GM12892 (cell line): ENCODE measurements around the gene ALDOB.
"Not testable (repeated sequence)": the region's sequence is repeated elsewhere in the genome, so short reads cannot be mapped to it uniquely, and the experiment has no call there.

Experiments
- DNase-seq: peaks from one replicate; pipeline ENCODE4 v3.0.0; 2011; ENCODE audit not compliant: insufficient read length
- FAIRE-seq: peaks from 2 replicates; lab custom pipeline; 2011; peaks lifted over from hg19 to GRCh38; lab: Jason Lieb, UNC
- POLR2A ChIP-seq: IDR thresholded peaks from 2 replicates; pipeline ENCODE4 v1.6.1; 2011; ENCODE audit warnings: low read depth, low read length, control low read depth
- POLR2AphosphoS5 ChIP-seq: IDR thresholded peaks from 2 replicates; pipeline ENCODE4 v1.6.1; 2011; ENCODE audit warnings: low read depth, low read length, control low read depth
- TAF1 ChIP-seq: IDR thresholded peaks from 2 replicates; pipeline ENCODE4 v1.6.1; 2011; ENCODE audit warnings: low read depth, mild to moderate bottlenecking, control low read depth, low read length, borderline replicate concordance

Gene ALDOB

DNA sequence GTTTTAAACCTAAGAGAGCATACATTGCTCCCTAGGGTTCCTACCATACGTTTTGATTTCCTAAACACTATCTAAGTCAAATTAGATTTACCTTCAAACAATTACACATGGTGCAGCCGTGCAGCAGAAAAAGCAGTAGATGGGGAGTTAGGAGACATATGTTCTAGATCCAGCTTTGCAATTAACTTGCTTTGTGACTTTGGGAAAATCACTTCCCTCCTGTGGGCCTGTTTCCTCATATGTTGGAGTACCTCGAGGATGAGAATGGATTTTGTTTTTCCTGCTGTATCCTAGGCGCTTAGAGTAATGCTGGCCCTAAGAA lies 37.9 kb downstream of the ALDOB start:
- DNase-seq = no peak
- TF ChIP-seq TAF1 = no peak
- TF ChIP-seq POLR2A = no peak
- TF ChIP-seq POLR2AphosphoS5 = no peak
- FAIRE-seq = no peak

DNA sequence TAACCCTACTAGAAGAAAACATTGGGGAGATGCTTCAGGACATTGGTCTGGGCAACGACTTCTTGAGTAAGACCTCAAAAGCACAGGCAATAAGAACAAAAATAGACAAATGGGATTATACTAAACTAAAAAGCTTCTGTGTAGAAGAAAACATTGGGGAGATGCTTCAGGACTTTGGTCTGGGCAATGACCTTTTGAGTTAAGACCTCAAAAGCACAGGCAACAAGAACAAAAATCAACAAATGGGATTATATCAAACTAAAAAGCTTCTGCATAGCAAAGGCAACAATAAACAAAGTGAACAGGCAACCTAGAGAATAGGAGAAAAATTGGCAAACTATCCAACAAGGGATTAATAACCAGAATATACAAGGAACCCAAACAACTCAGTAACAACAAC lies 40.9 kb downstream of the ALDOB start:
- TF ChIP-seq POLR2AphosphoS5 (no peak), POLR2A (no peak), TAF1 (no peak)
- no peak for FAIRE-seq
- no peak for DNase-seq

DNA sequence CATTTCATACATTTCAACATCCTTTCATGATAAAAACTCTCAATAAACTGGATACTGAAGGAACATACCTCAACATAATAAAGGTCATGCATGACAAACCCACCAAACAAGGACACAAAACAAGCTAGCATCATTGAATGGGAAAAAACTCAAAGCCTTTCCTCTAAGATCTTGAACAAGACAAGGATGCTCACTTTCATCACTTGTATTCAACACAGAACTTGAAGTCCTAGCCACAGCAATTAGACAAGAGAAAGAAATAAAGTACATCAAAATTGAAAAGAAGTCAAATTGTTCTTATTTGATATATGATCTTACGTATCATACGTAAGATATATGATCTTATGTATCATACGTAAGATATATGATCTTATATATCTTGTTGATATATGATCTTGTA lies 42.4 kb downstream of the ALDOB start:
- no peak for DNase-seq
- FAIRE-seq = no peak
- TF ChIP-seq POLR2A = no peak
- TF ChIP-seq TAF1 = no peak
- no peak for TF ChIP-seq POLR2AphosphoS5

DNA sequence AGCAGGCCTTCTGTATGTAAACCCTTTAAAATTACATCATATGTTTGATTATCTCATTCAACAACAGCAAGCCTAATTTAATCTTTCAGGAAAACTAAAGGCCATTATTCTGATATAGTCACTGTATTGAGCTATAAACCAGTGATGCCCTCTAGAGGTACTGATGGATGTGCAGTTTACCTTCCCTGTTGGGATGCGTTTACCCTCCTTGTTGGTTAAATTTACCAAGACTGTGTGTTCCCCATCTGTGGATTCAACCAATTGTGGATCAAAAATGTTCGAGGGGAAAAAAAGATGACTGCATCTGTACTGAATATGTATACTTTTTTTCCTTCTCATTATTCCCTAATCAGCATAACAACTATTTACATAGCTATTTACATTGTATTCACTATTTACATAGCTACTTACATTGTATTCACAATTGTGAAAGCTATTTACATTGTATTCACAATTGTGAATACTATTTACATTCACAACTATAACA lies 47.0 kb downstream of the ALDOB start:
- DNase-seq = no peak
- TF ChIP-seq POLR2A = no peak
- TF ChIP-seq POLR2AphosphoS5 = no peak
- no peak for TF ChIP-seq TAF1
- FAIRE-seq = no peak

DNA sequence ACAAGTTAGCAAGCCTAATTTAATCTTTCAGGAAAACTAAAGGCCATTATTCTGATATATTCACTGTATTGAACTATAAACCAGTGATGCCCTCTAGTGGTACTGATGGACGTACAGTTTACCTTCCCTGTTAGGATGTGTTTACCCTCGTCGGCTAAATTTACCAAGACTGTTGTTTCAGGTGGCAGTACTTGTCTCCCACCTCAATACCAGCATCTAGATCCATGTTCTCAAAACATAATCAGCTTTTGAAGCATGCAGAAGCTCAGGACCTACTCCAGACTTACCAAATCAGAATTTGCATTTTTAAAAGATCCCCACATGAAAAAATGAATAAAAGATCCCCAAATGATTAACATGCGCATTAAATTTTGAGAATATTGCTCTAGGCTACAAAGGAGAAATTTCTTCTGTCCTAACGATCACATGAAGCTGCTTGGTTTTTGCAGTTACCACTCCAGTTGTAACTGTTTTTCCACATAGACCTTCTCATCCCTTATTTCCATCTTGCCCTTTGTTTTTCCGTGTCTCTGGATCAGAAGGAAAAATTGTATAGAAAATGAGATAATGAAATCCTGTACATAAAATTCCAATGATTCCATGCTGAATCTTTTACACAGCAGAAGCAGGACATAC lies 47.6 kb downstream of the ALDOB start:
- FAIRE-seq (no peak), DNase-seq (no peak)
- TF ChIP-seq TAF1 (no peak), POLR2A (no peak), POLR2AphosphoS5 (no peak)

DNA sequence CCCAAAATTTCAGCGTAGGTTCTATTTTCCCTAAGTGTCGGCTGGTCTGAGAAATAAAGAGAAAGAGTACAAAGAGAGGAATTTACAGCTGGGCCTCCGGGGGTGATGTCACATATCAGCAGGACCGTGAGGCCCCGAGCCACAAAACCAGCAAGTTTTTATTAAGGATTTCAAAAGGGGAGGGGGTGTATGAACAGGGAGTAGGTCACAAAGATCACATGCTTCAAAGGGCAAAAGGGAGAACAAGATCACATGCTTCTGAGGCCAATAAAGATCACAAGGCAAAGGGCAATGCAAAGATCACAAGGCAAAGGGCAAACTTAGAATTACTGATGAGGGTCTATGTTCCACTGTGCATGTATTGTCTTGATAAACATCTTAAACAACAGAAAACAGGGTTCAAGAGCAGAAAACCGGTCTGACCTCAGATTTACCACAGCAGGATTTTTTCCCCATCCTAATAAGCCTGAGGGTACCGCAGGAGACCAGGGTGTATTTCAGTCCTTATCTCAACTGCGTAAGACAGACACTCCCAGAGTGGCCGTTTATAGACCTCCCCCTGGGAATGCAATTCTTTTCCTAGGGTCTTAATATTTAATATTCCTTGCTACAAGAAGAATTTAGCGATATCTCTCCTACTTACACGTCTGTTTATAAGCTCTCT lies 50.6 kb downstream of the ALDOB start, which contains the start of gene BAAT:
TSS of gene BAAT (minus strand) at position 134 of the 664 bp plus-strand sequence. CDS start 13,602 bp downstream, outside the sequence.
- FAIRE-seq, DNase-seq: not testable (repeated sequence)

DNA sequence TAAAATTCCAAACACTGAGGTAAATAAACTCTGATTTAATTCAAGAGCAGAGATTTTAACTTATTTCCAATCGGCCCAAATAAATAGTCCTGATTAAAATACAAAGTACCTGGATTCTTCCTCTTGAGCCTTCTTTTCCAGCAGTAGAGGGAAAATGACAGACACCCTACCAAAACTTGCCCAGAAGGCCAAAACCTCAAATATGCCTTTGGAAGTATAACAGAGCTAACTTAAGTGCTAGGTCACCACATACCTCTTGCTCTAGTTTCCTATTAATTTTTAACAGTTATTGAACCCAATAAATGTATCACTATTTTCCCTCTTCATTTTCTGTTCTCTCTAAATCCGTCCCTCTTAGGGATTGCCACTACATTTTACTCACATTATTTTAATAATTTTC lies 52.2 kb downstream of the ALDOB start:
- no peak for TF ChIP-seq POLR2A
- no peak for FAIRE-seq
- DNase-seq = no peak

DNA sequence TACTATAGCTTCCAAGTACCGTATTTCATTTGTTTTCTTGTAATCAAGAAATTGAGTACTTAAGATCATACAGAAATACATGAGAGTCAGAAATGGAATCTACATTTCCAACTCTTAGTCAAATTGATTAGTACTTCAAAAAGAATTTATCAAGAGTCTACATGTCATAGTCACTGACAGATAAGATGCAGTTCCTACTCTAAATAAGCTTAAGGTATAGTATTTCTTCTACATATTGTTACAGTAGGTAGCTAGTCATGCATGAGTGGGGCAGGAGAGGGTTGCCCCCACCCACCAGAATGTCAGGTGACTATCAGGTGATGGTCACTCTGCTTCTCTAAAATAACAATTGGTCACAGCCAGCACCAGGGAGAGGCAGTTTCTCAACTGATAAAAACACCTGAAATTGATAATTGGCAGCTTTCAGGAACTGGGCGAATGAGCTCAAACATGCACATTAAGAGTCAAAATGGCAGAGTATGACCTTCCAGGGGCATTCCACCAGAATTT lies 53.7 kb downstream of the ALDOB start:
- no peak for FAIRE-seq
- no peak for DNase-seq
- TF ChIP-seq TAF1 (no peak), POLR2A (no peak), POLR2AphosphoS5 (no peak)

DNA sequence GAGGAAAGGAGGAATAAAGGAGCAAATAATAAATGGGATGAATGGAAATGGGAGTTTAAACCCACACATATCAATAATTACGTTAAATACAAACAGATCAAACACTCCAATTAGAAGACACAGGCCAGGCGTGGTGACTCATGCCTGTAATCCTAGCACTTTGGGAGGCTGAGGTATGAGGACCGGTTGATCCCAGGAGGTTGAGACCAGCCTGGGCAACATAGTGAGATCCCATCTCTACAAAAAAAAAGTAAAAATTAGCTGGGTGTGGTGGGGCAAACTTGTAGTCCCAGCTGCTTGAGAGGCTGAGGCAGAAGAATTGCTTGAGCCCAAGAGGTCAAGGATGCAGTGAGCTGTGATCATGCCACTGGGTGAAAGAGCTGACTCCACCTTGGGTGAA lies 54.5 kb downstream of the ALDOB start:
- no peak for DNase-seq
- FAIRE-seq = no peak
- TF ChIP-seq TAF1 (no peak), POLR2A (no peak), POLR2AphosphoS5 (no peak)

DNA sequence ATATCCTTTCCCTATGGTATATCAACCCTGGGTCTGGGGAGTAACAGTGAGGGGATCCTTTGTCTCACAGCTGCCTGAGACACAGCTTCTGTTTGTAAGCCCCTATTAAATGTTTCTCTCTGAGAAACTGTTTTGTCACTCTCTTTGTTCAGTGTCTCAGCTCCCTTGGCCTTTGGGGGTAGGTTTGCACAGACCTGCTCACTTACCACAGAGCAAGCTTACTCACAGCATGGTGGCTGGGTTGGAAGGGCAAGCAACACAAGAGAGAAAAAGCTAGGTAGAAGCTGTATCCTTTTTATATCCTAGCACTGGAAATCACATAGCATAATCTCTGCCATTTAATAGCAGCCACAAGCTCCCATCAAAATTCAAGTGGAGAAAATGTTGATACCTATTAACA lies 55.3 kb downstream of the ALDOB start:
- DNase-seq (no peak), FAIRE-seq (no peak)
- TF ChIP-seq TAF1 (no peak), POLR2AphosphoS5 (no peak), POLR2A (no peak)

DNA sequence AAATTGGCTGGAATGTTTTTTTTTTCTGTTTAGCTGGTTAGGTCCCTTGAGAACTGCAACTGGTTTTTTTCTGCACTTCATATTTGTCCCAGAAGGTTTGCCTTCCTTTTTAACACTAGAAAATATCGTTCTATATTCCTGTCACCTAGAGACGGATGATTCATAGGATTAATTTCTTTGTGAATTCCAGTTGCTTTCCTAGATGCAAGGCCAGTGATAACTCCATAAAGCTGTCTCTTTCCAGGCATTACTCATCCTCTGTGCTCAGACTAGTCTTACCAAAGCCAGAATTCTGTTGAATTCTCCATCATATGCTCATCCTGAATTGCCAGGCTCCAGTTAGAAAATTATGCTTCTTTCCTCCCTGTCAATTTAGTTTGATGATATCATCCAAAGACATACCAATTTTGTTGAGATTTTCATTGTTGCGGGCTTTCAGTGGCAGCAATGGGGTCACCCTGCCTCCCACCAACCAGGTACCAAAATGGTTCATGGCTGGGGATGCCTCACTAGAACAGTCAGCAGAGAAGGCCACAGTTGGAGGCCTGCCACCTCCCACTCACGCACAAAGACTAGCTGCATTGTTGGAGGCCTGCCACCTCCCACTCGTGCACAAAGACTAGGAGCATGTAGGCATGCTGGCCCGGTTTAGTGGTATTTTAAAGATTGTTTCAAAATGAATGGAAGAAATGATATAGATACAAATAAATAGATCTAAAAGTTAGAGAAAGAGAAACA lies 59.3 kb downstream of the ALDOB start:
- TF ChIP-seq TAF1 = no peak
- no peak for TF ChIP-seq POLR2AphosphoS5
- no peak for TF ChIP-seq POLR2A

More for the DNA sequence above, 59.3 kb downstream of the ALDOB start:
- FAIRE-seq = no peak
- no peak for DNase-seq
